Loucy (cell line): ENCODE measurements around the gene PLPP3.

Source experiments
- EZH2phosphoT487 ChIP-seq: fragments of 200-600 bp; IDR thresholded peaks from 2 replicates; pipeline ENCODE4 v1.6.1; 2018; ENCODE audit warnings: antibody characterized with exemption, mild to moderate bottlenecking, moderate library complexity, borderline replicate concordance
- TF ChIP-seq, protein P1 (sequence below): fragments of 200-600 bp; sonication (generic); conservative IDR thresholded peaks from 2 replicates; pipeline ENCODE4 v1.5.1; 2014; ENCODE audit warnings: mild to moderate bottlenecking, antibody characterized with exemption, low read length

GRCh38 chr1:56489695-56490094, 89.7 kb downstream of the PLPP3 start:
- TF ChIP-seq, protein P1, sequence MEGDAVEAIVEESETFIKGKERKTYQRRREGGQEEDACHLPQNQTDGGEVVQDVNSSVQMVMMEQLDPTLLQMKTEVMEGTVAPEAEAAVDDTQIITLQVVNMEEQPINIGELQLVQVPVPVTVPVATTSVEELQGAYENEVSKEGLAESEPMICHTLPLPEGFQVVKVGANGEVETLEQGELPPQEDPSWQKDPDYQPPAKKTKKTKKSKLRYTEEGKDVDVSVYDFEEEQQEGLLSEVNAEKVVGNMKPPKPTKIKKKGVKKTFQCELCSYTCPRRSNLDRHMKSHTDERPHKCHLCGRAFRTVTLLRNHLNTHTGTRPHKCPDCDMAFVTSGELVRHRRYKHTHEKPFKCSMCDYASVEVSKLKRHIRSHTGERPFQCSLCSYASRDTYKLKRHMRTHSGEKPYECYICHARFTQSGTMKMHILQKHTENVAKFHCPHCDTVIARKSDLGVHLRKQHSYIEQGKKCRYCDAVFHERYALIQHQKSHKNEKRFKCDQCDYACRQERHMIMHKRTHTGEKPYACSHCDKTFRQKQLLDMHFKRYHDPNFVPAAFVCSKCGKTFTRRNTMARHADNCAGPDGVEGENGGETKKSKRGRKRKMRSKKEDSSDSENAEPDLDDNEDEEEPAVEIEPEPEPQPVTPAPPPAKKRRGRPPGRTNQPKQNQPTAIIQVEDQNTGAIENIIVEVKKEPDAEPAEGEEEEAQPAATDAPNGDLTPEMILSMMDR: no peak
- no peak for TF ChIP-seq EZH2phosphoT487
